Measurements from ENCODE around the gene CCDC152.

GRCh38 chr5:42745426-42745825 is 11.2 kb upstream of the CCDC152 start:
- TF ChIP-seq CTCF (IDR thresholded peaks at IDR 0.05) (peak; percentile 77), ZFX (IDR thresholded peaks at IDR 0.05; ENCODE audit: borderline replicate concordance) (no peak)

Measured in 22Rv1 (cell line).